GM19023 (cell line): ENCODE results near the gene CALCOCO1.
"Not testable (repeated sequence)": the region's sequence is repeated elsewhere in the genome, so short reads cannot be mapped to it uniquely, and the experiment has no call there.

Source experiments
- ATAC-seq: cut with Tn5 transposase; IDR thresholded peaks from one replicate; pipeline ENCODE4 v1.9.1; 2021; ENCODE audit warnings: mild to moderate bottlenecking, moderate library complexity; ENCODE audit not compliant: unreplicated experiment

Gene CALCOCO1

GRCh38 chr12:53735556-53735955, 8.3 kb upstream of the CALCOCO1 start:
- no peak for ATAC-seq

- ATAC-seq = no peak
Observed at GRCh38 chr12:53734425-53734824, 7.2 kb upstream of the CALCOCO1 start.

- ATAC-seq = no peak
Observed at GRCh38 chr12:53733807-53734200, 6.6 kb upstream of the CALCOCO1 start.

- ATAC-seq = no peak
Observed at GRCh38 chr12:53733051-53733806, 6.0 kb upstream of the CALCOCO1 start.

GRCh38 chr12:53729644-53730043, 2.4 kb upstream of the CALCOCO1 start:
- no peak for ATAC-seq

- ATAC-seq = no peak
Observed at GRCh38 chr12:53728206-53728605, 954 bp upstream of the CALCOCO1 start.

- ATAC-seq = no peak
Observed at GRCh38 chr12:53726946-53727309, 324 bp downstream of the CALCOCO1 start.

- ATAC-seq = no peak
Observed at GRCh38 chr12:53726341-53726740, 911 bp downstream of the CALCOCO1 start.

GRCh38 chr12:53725824-53726223, 1.4 kb downstream of the CALCOCO1 start:
- ATAC-seq = no peak

GRCh38 chr12:53722450-53723041, 4.7 kb downstream of the CALCOCO1 start:
- no peak for ATAC-seq

- ATAC-seq = no peak
Observed at GRCh38 chr12:53720946-53721345, 6.3 kb downstream of the CALCOCO1 start.

- no peak for ATAC-seq
Observed at GRCh38 chr12:53719649-53720048, 7.6 kb downstream of the CALCOCO1 start.

GRCh38 chr12:53718567-53718966, 8.7 kb downstream of the CALCOCO1 start:
- ATAC-seq = not testable (repeated sequence)

- ATAC-seq = no peak
Observed at GRCh38 chr12:53717319-53717718, 9.9 kb downstream of the CALCOCO1 start.

- ATAC-seq = no peak
Observed at GRCh38 chr12:53714004-53714403, 13.2 kb downstream of the CALCOCO1 start.

- no peak for ATAC-seq
Observed at GRCh38 chr12:53713516-53713915, 13.7 kb downstream of the CALCOCO1 start.

GRCh38 chr12:53712059-53712643, 15.1 kb downstream of the CALCOCO1 start:
- ATAC-seq = no peak

GRCh38 chr12:53710091-53710490, 17.2 kb downstream of the CALCOCO1 start:
- no peak for ATAC-seq

- ATAC-seq = no peak
Observed at GRCh38 chr12:53709671-53710070, 17.6 kb downstream of the CALCOCO1 start.

GRCh38 chr12:53706080-53706479, 21.2 kb downstream of the CALCOCO1 start:
- no peak for ATAC-seq

GRCh38 chr12:53703756-53704155, 23.5 kb downstream of the CALCOCO1 start:
- no peak for ATAC-seq

GRCh38 chr12:53701518-53702264, 25.6 kb downstream of the CALCOCO1 start:
- ATAC-seq = peak; percentile 69
